Measurements from ENCODE around the gene HOXD12. TPM values are rescaled to one million over a fixed set of nuclear protein-coding genes. Genes with fewer than 3 reads are reported as not detected.

Gene HOXD12
- polyA plus RNA-seq (ENCODE audit: insufficient read length in 10 of 10) = not detected
- long read RNA-seq, donor 1 = 0 reads
- long read RNA-seq, donor 2 = 0 reads
- long read RNA-seq, donor 3 = 0 reads
- long read RNA-seq, donor 4 = 0 reads
- long read RNA-seq, donor 5 = 0 reads
- long read RNA-seq, donor 6 = 0 reads
- long read RNA-seq, donor 7 = 0 reads
- long read RNA-seq, donor 8 = 0 reads
- long read RNA-seq, donor 9 = 0 reads

DNA sequence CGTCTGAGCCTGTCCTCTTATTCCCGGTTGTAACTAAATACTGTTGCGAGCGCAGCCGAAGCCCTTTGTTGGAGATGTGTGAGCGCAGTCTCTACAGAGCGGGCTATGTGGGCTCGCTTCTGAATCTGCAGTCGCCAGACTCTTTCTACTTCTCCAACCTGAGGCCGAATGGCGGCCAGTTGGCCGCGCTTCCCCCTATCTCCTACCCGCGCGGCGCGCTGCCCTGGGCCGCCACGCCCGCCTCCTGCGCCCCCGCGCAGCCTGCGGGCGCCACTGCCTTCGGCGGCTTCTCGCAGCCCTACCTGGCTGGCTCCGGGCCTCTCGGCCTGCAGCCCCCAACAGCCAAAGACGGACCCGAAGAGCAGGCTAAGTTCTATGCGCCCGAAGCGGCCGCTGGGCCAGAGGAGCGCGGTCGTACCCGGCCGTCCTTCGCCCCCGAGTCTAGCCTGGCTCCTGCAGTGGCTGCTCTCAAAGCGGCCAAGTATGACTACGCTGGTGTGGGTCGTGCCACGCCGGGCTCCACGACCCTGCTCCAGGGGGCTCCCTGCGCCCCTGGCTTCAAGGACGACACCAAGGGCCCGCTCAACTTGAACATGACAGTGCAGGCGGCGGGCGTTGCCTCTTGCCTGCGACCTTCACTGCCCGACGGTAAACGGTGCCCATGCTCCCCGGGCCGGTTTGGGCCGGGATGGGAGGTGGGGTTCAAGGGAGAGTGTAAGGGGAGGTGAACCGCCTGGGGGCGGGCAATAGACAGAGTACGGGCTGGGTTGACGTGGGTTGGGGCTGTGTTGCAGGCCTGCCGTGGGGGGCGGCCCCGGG is at the start of gene HOXD12:
Gene HOXD12, plus strand, starts transcription at position 68 of the 819 bp plus-strand sequence. Its CDS starts 7 bp downstream, at position 75.
- no peak for DNase-seq

DNA sequence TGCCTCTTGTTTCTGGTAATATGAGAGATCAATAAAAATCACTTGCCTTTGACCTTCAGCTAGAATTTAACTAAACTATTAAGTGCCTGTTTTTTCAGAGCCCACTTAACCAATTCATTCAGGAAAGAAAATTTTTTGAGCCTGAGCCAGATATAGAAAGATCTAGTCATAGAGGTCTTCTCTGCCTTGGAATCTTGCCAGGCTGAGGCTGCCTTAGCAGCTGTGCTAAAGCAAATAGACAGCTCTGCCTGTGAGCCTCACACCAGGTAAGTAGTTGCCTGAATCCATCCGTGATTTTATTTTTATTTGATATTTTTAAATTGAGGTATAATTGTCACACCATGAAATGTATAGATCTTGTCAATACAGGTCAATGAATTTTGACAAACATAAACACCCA is 43.2 kb upstream of the HOXD12 start:
- DNase-seq = peak in 1 of 3 donors; percentile 22

- DNase-seq = peak in 1 of 3 donors; percentile 9
These were observed 35.6 kb upstream of the HOXD12 start for GRCh38 chr2:176063958-176064357.

DNA sequence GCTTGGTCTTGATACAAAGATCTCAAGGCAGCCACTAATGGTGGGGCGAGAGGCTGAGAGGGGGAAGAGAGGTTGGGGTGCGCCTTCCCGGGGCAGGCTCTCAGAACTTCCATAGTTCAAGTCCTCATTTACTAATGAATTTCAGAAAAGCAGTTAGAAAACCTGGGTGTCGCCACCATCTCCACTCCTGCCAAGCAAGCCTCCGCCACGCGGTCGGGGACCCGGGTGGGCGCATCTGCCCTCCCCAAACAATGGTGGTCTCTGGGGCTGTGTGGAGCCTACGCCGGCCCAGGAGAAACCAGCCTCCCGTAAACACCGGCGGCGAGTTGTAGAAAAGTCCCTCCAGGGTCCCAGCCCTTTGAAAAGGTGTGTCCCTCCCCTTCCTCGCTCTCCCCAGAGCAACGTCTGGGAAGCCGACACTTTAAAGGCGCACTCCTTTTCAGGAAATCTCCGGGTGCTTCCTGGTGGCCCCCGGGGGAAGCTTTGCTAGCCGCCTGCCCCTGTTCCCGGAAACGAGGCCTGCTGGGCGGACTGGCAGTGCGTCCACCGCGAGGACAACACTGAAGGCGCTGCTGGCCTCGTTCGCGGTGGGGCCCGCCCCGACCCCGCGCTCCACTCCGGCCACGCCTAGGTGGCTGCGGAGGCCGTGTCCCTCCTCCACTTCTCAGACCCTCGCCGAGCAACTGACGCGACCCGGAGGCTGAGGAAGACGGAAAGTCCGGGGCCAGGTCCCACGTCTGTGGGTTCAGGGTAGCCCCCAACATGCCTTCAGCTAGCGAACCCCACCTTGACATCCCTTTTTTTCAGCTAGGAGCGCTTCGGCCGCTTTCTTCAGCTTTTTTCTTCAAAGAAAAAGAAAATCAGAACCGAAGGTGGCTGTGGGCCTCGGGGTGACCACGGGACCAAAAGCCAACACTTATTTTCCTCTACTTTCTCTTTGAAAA is 32.7 kb upstream of the HOXD12 start:
- DNase-seq = peak in 1 of 3 donors; percentile 67

DNA sequence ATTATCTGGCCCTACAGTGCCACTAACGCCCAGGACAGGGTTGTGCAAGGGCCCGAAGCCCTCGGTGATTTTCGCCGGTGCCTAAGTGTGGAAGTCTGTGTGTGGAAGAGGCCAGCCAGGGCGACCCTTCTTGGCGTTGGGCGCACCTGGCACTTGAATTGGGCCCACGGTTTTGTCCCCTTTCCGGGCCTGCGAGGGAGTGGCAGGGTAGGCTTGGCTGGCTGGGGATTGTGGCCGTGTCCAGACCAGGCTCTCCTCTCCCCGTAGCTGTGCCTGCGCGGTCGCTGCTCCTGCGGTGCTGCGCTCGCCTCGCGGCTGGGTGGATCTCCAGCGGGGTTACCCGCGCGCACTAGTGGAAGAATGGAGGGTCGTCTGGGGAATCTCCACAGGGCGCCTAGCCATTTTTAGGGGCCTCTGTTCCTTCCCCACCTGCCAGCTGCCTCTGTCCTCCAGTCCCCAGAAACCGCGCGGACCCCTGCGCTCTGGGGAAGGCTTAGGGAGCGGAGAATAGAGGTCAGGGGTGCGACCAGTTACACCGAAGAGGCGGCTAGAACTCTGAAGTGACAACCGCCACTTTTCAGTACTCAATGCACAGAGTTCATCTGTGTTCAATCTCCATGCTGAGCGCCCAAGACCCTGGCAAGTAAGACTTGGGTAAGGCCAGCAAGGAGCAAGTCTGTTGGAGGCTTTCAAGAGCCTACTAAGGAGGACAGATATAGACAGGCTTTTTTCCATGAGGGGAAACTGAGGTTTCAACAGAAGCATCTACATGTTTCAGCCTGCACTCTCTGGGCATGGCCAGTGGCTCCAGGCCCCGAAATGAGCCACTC is 31.8 kb upstream of the HOXD12 start:
- peak in 1 of 3 donors; percentile 39 for DNase-seq

GRCh38 chr2:176068419-176068832 is 31.2 kb upstream of the HOXD12 start:
- peak in 1 of 3 donors; percentile 44 for DNase-seq

- DNase-seq = peak in 1 of 3 donors; percentile 15
These were observed 28.0 kb upstream of the HOXD12 start for GRCh38 chr2:176071330-176072291.

DNA sequence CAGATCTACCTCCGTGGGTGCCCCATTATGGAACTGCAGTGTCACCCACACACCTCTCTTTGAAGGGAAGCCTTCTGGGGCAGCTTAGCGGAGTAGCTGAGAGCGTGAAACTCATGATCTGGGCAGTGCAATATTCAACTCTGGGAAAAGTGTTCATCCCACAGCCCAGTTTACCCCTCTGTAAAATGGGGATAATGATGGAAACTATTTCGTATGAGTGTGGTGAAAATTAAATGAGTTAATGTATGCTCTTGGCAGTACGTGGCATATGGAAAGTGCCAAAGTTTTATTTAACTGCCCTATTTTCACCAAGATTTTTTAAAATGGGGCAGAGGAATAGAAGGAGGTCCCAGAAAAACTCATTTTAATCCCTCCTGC is 27.3 kb upstream of the HOXD12 start:
- DNase-seq = peak in 1 of 3 donors; percentile 9

- peak in 1 of 3 donors; percentile 32 for DNase-seq
These were observed 26.4 kb upstream of the HOXD12 start for GRCh38 chr2:176072951-176073904.

GRCh38 chr2:176074919-176075425 is 24.6 kb upstream of the HOXD12 start:
- DNase-seq = peak in 1 of 3 donors; percentile 11

DNA sequence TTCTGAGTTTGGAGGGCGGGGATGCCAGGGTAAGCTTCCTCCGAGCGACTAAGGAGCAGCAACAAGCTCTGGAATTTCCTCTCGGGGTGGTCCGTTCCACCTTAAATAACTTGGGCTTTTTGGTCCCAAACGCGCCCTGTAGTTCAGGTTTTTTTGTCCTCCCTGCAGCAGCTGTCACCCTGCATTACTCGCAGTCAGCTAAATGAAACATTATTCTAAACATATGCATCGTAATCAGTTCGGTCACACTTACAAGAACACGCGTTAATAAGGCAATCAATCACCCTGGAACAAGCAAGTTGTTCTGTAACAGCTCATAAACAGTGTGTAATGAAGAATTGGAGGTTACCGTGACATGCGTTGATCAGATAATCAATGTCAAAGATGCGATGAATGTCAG is 24.1 kb upstream of the HOXD12 start:
- DNase-seq = peak in 1 of 3 donors; percentile 65

- DNase-seq = no peak
These were observed 23.5 kb upstream of the HOXD12 start for GRCh38 chr2:176076063-176076462.

GRCh38 chr2:176076796-176077195 is 22.8 kb upstream of the HOXD12 start:
- peak in 1 of 3 donors; percentile 66 for DNase-seq

- DNase-seq = peak in 1 of 3 donors; percentile 58
These were observed 20.9 kb upstream of the HOXD12 start for GRCh38 chr2:176078541-176079284.

DNA sequence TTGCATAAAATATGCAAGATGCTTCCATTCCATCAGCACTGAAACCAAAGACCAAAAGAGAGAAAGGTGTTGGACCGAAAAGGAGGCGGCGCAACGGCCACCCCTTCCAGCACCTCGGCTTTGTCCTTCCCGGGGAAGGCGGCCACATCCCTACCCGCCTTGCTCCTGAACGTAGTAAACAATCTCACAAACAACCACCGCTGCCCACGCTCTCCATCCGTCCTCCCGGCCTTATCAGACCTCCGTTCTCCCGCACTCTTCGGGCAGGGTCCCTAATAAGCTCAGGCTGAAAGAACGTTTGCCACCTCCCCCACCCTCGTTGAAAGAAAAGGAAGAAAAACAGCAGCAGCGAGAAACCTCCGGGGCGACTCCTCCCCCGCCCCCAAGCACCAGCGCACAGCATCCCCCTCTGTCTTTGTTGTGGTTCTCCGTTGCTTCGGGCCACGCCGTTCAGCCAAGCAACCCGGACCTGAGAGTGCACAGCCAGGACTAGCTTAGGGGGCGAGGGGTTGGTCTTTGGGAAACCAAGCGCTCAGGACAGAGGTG is 20.2 kb upstream of the HOXD12 start:
- peak in 1 of 3 donors; percentile 48 for DNase-seq

- DNase-seq = peak in 1 of 3 donors; percentile 66
These were observed 19.6 kb upstream of the HOXD12 start for GRCh38 chr2:176079831-176080539.
